Measurements from ENCODE around the gene KRT4. TPM values are rescaled to one million over a fixed set of nuclear protein-coding genes. Genes with fewer than 3 reads are reported as not detected.

The KRT4 gene
- total and polyA plus RNA-seq, 2 experiments from 2014 or later: not detected

DNA sequence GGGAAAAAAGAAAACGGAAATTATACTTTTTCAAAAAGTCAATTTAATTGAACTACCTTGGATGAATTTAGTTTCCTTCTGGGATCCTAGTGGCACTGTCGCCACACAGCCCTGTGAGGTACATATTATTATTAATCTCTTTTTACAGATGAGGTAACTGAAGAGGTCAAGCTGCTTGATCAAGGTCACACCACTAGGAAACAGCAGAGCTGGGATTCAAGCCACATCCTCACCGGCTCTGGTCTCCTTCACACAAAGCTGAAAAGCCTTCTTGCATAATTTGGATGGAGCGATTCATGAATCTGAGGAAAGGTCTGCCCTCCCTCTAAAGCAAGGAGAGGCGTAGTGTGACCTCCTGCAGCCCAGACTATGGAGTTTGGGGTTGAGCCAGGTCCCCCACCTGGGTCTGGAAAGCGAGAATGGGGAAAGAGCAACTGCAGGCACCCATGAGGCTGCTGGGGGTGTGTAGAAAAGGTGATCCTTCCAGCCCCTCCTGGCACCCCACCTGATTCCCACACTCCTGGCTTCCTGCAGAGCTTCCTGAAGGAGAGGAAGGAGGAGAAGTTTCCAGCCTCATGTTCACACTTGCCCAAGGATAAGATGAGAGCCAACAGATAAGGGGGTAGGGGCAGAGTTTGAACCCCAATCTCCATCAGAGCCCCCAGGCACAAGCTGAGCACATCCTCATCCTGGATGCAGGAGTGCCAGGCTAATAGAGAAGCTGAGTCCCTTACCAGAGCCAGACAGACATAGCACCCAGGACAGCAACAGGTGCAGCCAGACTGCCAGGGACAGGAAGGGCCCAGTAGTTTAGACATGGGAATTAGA, 24.1 kb upstream of the KRT4 start:
- no peak overlapping the region for H2AFZ ChIP-seq
- Mint-ChIP-seq H3K4me3 (no peak overlapping the region), H3K9me3 (no peaks in the 10 kb centered on the region), H3K36me3 (ENCODE audit: low read depth) (no peaks in the 10 kb centered on the region), H3K27ac (no peak overlapping the region), H3K27me3 (ENCODE audit: insufficient read depth, low read depth, poor library complexity) (peaks cover 9% of the 10 kb centered on the region), H3K4me1 (no peaks in the 10 kb centered on the region)
- H3K27ac ChIP-seq (ENCODE audit: low read depth): no peak overlapping the region
- TF ChIP-seq ZNF114 (CRISPR knock-in tag; IDR thresholded peaks at IDR 0.05) (no peak), CREB1 (CRISPR knock-in tag; IDR thresholded peaks at IDR 0.05; ENCODE audit: low read depth) (no peak), NANOG (IDR thresholded peaks at IDR 0.05; ENCODE audit: borderline replicate concordance) (no peak), STAT1 (IDR thresholded peaks at IDR 0.05; ENCODE audit: unreplicated experiment) (no peak), POLR2AphosphoS5 (IDR thresholded peaks at IDR 0.05; ENCODE audit: low read depth) (no peak), JUNB (IDR thresholded peaks at IDR 0.05; ENCODE audit: unreplicated experiment) (no peak), EZH2phosphoT487 (IDR thresholded peaks at IDR 0.05; ENCODE audit: unreplicated experiment) (no peak), EZH2 (IDR thresholded peaks at IDR 0.05; ENCODE audit: low read depth, unreplicated experiment) (no peak), ZNF331 (CRISPR knock-in tag; IDR thresholded peaks at IDR 0.05; ENCODE audit: low read depth) (no peak)
- TF ChIP-seq, protein P1, sequence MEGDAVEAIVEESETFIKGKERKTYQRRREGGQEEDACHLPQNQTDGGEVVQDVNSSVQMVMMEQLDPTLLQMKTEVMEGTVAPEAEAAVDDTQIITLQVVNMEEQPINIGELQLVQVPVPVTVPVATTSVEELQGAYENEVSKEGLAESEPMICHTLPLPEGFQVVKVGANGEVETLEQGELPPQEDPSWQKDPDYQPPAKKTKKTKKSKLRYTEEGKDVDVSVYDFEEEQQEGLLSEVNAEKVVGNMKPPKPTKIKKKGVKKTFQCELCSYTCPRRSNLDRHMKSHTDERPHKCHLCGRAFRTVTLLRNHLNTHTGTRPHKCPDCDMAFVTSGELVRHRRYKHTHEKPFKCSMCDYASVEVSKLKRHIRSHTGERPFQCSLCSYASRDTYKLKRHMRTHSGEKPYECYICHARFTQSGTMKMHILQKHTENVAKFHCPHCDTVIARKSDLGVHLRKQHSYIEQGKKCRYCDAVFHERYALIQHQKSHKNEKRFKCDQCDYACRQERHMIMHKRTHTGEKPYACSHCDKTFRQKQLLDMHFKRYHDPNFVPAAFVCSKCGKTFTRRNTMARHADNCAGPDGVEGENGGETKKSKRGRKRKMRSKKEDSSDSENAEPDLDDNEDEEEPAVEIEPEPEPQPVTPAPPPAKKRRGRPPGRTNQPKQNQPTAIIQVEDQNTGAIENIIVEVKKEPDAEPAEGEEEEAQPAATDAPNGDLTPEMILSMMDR (conservative IDR thresholded peaks at IDR 0.05; ENCODE audit: low read depth in 2 of 2): no peak
- TF ChIP-seq, protein P2, sequence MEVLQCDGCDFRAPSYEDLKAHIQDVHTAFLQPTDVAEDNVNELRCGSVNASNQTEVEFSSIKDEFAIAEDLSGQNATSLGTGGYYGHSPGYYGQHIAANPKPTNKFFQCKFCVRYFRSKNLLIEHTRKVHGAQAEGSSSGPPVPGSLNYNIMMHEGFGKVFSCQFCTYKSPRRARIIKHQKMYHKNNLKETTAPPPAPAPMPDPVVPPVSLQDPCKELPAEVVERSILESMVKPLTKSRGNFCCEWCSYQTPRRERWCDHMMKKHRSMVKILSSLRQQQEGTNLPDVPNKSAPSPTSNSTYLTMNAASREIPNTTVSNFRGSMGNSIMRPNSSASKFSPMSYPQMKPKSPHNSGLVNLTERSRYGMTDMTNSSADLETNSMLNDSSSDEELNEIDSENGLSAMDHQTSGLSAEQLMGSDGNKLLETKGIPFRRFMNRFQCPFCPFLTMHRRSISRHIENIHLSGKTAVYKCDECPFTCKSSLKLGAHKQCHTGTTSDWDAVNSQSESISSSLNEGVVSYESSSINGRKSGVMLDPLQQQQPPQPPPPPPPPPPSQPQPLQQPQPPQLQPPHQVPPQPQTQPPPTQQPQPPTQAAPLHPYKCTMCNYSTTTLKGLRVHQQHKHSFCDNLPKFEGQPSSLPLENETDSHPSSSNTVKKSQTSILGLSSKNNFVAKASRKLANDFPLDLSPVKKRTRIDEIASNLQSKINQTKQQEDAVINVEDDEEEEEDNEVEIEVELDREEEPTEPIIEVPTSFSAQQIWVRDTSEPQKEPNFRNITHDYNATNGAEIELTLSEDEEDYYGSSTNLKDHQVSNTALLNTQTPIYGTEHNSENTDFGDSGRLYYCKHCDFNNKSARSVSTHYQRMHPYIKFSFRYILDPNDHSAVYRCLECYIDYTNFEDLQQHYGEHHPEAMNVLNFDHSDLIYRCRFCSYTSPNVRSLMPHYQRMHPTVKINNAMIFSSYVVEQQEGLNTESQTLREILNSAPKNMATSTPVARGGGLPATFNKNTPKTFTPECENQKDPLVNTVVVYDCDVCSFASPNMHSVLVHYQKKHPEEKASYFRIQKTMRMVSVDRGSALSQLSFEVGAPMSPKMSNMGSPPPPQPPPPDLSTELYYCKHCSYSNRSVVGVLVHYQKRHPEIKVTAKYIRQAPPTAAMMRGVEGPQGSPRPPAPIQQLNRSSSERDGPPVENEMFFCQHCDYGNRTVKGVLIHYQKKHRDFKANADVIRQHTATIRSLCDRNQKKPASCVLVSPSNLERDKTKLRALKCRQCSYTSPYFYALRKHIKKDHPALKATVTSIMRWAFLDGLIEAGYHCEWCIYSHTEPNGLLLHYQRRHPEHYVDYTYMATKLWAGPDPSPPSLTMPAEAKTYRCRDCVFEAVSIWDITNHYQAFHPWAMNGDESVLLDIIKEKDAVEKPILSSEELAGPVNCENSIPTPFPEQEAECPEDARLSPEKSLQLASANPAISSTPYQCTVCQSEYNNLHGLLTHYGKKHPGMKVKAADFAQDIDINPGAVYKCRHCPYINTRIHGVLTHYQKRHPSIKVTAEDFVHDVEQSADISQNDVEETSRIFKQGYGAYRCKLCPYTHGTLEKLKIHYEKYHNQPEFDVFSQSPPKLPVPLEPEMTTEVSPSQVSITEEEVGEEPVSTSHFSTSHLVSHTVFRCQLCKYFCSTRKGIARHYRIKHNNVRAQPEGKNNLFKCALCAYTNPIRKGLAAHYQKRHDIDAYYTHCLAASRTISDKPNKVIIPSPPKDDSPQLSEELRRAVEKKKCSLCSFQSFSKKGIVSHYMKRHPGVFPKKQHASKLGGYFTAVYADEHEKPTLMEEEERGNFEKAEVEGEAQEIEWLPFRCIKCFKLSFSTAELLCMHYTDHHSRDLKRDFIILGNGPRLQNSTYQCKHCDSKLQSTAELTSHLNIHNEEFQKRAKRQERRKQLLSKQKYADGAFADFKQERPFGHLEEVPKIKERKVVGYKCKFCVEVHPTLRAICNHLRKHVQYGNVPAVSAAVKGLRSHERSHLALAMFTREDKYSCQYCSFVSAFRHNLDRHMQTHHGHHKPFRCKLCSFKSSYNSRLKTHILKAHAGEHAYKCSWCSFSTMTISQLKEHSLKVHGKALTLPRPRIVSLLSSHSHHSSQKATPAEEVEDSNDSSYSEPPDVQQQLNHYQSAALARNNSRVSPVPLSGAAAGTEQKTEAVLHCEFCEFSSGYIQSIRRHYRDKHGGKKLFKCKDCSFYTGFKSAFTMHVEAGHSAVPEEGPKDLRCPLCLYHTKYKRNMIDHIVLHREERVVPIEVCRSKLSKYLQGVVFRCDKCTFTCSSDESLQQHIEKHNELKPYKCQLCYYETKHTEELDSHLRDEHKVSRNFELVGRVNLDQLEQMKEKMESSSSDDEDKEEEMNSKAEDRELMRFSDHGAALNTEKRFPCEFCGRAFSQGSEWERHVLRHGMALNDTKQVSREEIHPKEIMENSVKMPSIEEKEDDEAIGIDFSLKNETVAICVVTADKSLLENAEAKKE (CRISPR knock-in tag; IDR thresholded peaks at IDR 0.05): no peak
- TF ChIP-seq, protein P3, sequence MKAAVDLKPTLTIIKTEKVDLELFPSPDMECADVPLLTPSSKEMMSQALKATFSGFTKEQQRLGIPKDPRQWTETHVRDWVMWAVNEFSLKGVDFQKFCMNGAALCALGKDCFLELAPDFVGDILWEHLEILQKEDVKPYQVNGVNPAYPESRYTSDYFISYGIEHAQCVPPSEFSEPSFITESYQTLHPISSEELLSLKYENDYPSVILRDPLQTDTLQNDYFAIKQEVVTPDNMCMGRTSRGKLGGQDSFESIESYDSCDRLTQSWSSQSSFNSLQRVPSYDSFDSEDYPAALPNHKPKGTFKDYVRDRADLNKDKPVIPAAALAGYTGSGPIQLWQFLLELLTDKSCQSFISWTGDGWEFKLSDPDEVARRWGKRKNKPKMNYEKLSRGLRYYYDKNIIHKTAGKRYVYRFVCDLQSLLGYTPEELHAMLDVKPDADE (IDR thresholded peaks at IDR 0.05): no peak
- TF ChIP-seq, protein P4, sequence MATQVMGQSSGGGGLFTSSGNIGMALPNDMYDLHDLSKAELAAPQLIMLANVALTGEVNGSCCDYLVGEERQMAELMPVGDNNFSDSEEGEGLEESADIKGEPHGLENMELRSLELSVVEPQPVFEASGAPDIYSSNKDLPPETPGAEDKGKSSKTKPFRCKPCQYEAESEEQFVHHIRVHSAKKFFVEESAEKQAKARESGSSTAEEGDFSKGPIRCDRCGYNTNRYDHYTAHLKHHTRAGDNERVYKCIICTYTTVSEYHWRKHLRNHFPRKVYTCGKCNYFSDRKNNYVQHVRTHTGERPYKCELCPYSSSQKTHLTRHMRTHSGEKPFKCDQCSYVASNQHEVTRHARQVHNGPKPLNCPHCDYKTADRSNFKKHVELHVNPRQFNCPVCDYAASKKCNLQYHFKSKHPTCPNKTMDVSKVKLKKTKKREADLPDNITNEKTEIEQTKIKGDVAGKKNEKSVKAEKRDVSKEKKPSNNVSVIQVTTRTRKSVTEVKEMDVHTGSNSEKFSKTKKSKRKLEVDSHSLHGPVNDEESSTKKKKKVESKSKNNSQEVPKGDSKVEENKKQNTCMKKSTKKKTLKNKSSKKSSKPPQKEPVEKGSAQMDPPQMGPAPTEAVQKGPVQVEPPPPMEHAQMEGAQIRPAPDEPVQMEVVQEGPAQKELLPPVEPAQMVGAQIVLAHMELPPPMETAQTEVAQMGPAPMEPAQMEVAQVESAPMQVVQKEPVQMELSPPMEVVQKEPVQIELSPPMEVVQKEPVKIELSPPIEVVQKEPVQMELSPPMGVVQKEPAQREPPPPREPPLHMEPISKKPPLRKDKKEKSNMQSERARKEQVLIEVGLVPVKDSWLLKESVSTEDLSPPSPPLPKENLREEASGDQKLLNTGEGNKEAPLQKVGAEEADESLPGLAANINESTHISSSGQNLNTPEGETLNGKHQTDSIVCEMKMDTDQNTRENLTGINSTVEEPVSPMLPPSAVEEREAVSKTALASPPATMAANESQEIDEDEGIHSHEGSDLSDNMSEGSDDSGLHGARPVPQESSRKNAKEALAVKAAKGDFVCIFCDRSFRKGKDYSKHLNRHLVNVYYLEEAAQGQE (IDR thresholded peaks at IDR 0.05; ENCODE audit: unreplicated experiment): no peak
- ATAC-seq: no peak
- no peak overlapping the region for H3K4me2 ChIP-seq
- no peaks in the 10 kb centered on the region for H3F3A ChIP-seq (replicated peaks; ENCODE audit: low read depth)
- no peaks in the 10 kb centered on the region for H3K9me2 ChIP-seq (ENCODE audit: insufficient read depth)
- H3K79me2 ChIP-seq (replicated peaks; ENCODE audit: insufficient read depth): no peaks in the 10 kb centered on the region
- no peaks in the 10 kb centered on the region for H4K20me1 ChIP-seq (replicated peaks; ENCODE audit: insufficient read depth)
- H3K27me3 ChIP-seq (ENCODE audit: insufficient read depth): no peaks in the 10 kb centered on the region
- H3K36me3 ChIP-seq (ENCODE audit: insufficient read depth): no peaks in the 10 kb centered on the region
- no peak for DNase-seq (ENCODE audit: low spot score)
- H3K4me1 ChIP-seq (ENCODE audit: insufficient read depth): no peaks in the 10 kb centered on the region
- no peak overlapping the region for H3K4me3 ChIP-seq
